NAMALWA (cell line): ENCODE results near the gene METAP2.

Experiments
- DNase-seq: peaks from one replicate; pipeline ENCODE4 v3.0.0-alpha.2; 2015; ENCODE audit warnings: low spot score

The METAP2 gene

DNA sequence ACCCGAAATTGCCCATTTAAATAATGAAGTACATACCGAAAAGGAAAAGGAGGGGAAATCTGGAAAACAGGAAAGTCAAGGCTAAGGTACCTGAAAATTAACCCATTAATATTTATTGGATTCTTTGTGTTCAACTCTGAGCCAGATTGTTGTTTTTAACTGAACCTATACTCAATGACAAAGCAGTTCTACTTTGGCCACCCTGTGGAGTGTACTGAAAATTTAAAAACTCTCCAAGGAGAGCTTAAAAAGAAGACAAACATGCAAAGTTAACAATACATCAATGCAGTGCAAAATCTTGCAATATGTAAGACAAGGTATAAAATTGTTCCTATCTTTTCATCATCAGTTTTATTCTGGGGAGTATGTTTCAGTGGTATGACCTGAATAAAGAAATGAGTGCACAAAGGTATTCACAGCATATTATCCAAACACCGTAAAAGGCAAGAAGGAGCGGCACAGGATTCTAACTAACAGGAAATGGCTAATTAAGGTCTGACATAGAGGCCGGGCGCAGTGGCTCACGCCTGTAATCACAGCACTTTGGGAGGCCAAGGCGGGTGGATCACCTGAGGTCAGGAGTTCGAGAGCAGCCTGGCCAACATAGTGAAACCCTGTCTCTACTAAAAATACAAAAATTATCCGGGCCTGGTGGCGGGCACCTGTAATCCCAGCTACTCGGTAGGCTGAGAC lies 75.6 kb downstream of the METAP2 start:
- DNase-seq: no peak

- no peak for DNase-seq
Measured at GRCh38 chr12:95551305-95551704, 77.4 kb downstream of the METAP2 start, which contains the start of gene USP44. Gene USP44, minus strand, starts transcription at chr12:95551476. Its CDS starts 17,220 bp downstream, at chr12:95534256.

- DNase-seq: no peak
Measured at GRCh38 chr12:95551913-95552516, 78.1 kb downstream of the METAP2 start.

DNA sequence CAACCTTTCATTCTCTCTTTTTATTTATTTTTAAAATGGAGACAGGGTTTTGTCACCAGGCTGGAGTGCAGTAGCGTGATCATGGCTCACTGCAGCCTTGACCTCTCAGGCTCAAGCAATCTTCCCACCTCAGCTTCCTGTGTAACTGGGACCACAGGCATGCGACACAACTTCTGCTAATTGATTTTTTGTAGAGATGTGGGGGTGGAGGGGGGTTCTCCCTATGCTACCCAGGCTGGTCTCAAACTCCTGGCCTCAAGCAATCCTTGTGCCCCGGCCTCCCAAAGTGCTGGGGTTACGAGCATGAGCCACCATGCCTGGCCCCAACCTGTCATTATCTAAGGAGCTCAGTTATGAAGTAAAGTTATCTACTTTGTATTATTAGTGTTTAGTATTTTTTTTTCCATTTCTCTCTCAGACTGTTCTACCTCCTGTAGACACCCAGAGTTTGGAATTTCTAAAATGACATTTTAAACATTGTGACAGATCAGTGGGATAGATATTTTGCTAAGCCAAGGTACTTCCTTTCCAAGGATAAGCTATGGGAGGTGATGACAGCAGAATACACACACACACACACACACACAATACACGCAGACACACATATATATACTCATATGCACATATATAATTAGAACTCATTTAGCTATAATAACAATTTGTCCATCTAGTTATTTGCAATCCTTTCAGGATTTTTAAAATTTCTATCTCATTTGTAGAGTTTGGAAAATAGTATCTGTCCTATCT lies 79.4 kb downstream of the METAP2 start:
- DNase-seq: no peak

DNA sequence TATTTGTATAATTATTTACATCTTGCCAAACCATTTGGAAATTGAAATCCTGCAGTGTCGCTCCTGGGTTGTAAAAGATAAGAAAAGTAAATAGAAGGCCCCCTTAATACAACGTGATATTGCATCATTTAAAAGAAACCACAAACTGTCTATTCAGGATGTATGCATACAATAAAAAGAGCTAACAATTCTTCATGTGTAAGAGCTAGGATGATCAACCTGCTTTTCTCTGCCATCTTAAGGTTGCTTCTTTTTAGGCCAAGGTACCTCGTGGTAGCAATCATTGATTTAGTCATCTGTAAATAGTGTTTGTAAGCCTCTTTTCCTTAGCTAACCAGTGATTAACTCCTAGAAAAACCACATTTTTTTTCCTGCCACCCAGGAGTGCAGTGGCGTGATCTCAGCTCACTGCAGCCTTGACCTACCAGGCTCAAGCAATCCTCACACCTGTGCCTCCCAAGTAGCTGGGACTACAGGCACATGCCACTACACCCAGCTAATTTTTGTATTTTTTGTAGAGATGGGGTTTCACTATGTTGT lies 80.7 kb downstream of the METAP2 start:
- no peak for DNase-seq

DNA sequence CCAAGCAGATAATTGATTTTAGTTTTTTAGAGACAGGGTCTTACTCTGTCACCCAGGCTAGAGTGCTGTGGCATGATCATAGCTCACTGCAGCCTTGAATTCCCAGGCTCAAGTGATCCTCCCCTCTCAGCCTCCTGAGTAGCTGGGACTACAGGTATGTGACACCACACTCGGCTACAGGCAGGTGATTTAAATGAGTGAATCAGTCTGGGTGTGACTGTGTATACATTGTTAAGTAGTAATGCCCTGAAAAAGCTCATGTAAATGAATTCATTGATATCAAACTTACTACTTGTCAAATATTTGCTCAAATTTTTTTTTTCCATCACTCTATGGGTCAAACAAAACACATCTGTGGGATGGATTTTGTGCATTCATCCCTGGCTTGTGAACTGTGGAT lies 83.7 kb downstream of the METAP2 start:
- no peak for DNase-seq
